Osteocyte (in vitro differentiated cells): ENCODE results near the gene TNS3. TPM values are rescaled to one million over a fixed set of nuclear protein-coding genes. Genes with fewer than 3 reads are reported as not detected.
"Not testable (repeated sequence)": the region's sequence is repeated elsewhere in the genome, so short reads cannot be mapped to it uniquely, and the experiment has no call there.

Experiments
- DNase-seq: peaks from one replicate; pipeline ENCODE4 v3.0.0; 2021; ENCODE audit warnings: mixed read lengths; ENCODE audit not compliant: unreplicated experiment; ENCODE audit errors: extremely low spot score
- H3K27ac Mint-ChIP-seq: one replicate; pipeline ENCODE4 v1.8.0; 2021; ENCODE audit warnings: mild to moderate bottlenecking, mixed read lengths; ENCODE audit not compliant: unreplicated experiment
- H3K27me3 Mint-ChIP-seq: one replicate; pipeline ENCODE4 v1.8.0; 2021; ENCODE audit warnings: mixed read lengths; ENCODE audit not compliant: unreplicated experiment
- H3K36me3 Mint-ChIP-seq: one replicate; pipeline ENCODE4 v1.8.0; 2021; ENCODE audit warnings: mixed read lengths; ENCODE audit not compliant: unreplicated experiment
- H3K4me1 Mint-ChIP-seq: one replicate; pipeline ENCODE4 v1.8.0; 2021; ENCODE audit warnings: mixed read lengths; ENCODE audit not compliant: unreplicated experiment
- H3K4me3 Mint-ChIP-seq: one replicate; pipeline ENCODE4 v1.8.0; 2021; ENCODE audit warnings: mild to moderate bottlenecking, moderate library complexity, mixed read lengths; ENCODE audit not compliant: unreplicated experiment
- H3K9me3 Mint-ChIP-seq: one replicate; pipeline ENCODE4 v1.8.0; 2021; ENCODE audit warnings: mixed read lengths; ENCODE audit not compliant: unreplicated experiment
- CTCF ChIP-seq: fragments of 200-600 bp; sonication (generic); IDR thresholded peaks from 2 replicates; pipeline ENCODE4 v1.5.0; 2021; ENCODE audit warnings: antibody characterized with exemption, mild to moderate bottlenecking, moderate library complexity
- total RNA-seq: library from RNA; stranded (reverse); gene quantifications from 2 replicates; pipeline ENCODE4 v1.2.1, GENCODE V29; 2021

Gene TNS3
- total RNA-seq, 1 donor from 2014 or later = 93.8 TPM

- Mint-ChIP-seq H3K27me3 (no peaks in the 10 kb centered on the region), H3K4me1 (peaks cover 13% of the 10 kb centered on the region), H3K9me3 (peaks cover 16% of the 10 kb centered on the region), H3K4me3 (no peak overlapping the region), H3K36me3 (peaks cover 7% of the 10 kb centered on the region), H3K27ac (no peak overlapping the region)
- peak; percentile 95 for TF ChIP-seq CTCF
- peak; percentile 88 for DNase-seq
Observed at GRCh38 chr7:47266131-47266706, 315.7 kb downstream of the TNS3 start.

GRCh38 chr7:47265621-47266020 lies 316.3 kb downstream of the TNS3 start:
- no peak for TF ChIP-seq CTCF
- Mint-ChIP-seq H3K27ac (no peak overlapping the region), H3K4me1 (peaks cover 13% of the 10 kb centered on the region), H3K36me3 (peaks cover 7% of the 10 kb centered on the region), H3K27me3 (no peaks in the 10 kb centered on the region), H3K4me3 (no peak overlapping the region), H3K9me3 (peaks cover 12% of the 10 kb centered on the region)
- no peak for DNase-seq

- Mint-ChIP-seq H3K27ac (no peak overlapping the region), H3K4me1 (peaks cover 13% of the 10 kb centered on the region), H3K27me3 (no peaks in the 10 kb centered on the region), H3K4me3 (no peak overlapping the region), H3K36me3 (peaks cover 6% of the 10 kb centered on the region), H3K9me3 (peaks cover 11% of the 10 kb centered on the region)
- DNase-seq = no peak
- TF ChIP-seq CTCF = no peak
Observed at GRCh38 chr7:47264021-47264651, 317.8 kb downstream of the TNS3 start.

DNA sequence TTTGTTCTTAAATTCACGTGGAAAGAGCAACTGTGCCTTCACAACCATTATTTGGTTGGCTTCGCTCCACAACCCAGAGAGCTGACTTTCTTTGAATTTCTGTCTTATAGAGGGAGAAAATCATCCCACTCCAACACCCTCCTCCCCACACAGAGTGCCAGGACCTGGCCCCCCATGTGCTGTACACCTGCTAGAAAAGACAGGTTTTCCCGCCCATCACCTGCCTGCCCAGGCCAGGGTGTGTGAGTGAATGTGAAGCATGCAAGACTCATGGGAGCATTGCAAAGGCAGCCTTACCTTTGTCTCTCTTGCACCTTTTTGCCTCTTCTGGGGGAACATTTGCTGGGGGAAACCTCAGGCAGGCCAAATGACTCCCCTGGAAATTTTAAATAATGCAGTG lies 319.0 kb downstream of the TNS3 start:
- Mint-ChIP-seq H3K27me3 (no peaks in the 10 kb centered on the region), H3K9me3 (peaks cover 2% of the 10 kb centered on the region), H3K27ac (no peak overlapping the region), H3K36me3 (peaks cover 2% of the 10 kb centered on the region), H3K4me3 (no peak overlapping the region), H3K4me1 (peaks cover 18% of the 10 kb centered on the region)
- DNase-seq = peak; percentile 71
- TF ChIP-seq CTCF = no peak

DNA sequence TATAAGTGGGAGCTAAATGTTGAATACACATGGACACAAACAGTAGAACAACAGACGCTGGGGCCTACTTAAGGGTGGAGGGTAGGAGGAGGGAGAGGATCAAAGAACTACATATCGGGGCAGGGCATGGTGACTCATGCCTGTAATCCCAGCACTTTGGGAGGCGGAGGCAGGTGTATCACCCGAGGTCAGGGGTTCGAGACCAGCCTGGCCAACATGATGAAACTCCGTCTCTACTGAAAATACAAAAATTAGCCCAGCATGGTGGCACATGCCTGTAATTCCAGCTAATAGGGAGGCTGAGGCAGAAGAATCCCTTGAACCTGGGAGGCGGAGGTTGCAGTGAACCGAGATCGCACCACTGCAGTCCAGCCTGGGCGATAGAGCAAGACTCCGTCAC lies 319.8 kb downstream of the TNS3 start:
- H3K4me3 Mint-ChIP-seq, H3K27ac Mint-ChIP-seq, H3K9me3 Mint-ChIP-seq: not testable (repeated sequence)

More for the DNA sequence above, 319.8 kb downstream of the TNS3 start:
- H3K36me3 Mint-ChIP-seq, H3K27me3 Mint-ChIP-seq: not testable (repeated sequence)
- peaks cover 18% of the 10 kb centered on the region for H3K4me1 Mint-ChIP-seq
- peak; percentile 69 for DNase-seq
